ENCODE data around the gene WASL.
"Not testable (repeated sequence)": the region's sequence is repeated elsewhere in the genome, so short reads cannot be mapped to it uniquely, and the experiment has no call there.

Gene WASL

GRCh38 chr7:123748734-123749536 lies at the start of gene WASL:
WASL (minus strand) TSS chr7:123749003; CDS start chr7:123748734, 269 bp downstream.
- peak; percentile 93 for DNase-seq
- Mint-ChIP-seq H3K36me3 (ENCODE audit: low read depth) (peaks cover 40% of the 10 kb centered on the region), H3K27ac (peak within 1 kb of the TSS; percentile 99), H3K4me1 (ENCODE audit: low read depth) (peaks cover 61% of the 10 kb centered on the region), H3K9me3 (no peaks in the 10 kb centered on the region), H3K27me3 (no peaks in the 10 kb centered on the region), H3K4me3 (peak within 1 kb of the TSS; percentile 93)

GRCh38 chr7:123797673-123798531 lies 49.1 kb upstream of the WASL start:
- Mint-ChIP-seq H3K9me3 (no peaks in the 10 kb centered on the region), H3K27me3 (peaks cover 3% of the 10 kb centered on the region), H3K4me1 (ENCODE audit: low read depth) (no peaks in the 10 kb centered on the region), H3K27ac (no peak overlapping the region), H3K4me3 (no peak overlapping the region), H3K36me3 (ENCODE audit: low read depth) (no peaks in the 10 kb centered on the region)
- DNase-seq: no peak

- Mint-ChIP-seq H3K4me3 (no peak overlapping the region), H3K9me3 (no peaks in the 10 kb centered on the region), H3K27ac (no peak overlapping the region), H3K36me3 (ENCODE audit: low read depth) (no peaks in the 10 kb centered on the region), H3K4me1 (ENCODE audit: low read depth) (no peaks in the 10 kb centered on the region), H3K27me3 (peaks cover 3% of the 10 kb centered on the region)
- no peak for DNase-seq
Observed at GRCh38 chr7:123796568-123796967, 47.8 kb upstream of the WASL start.

- Mint-ChIP-seq H3K27me3 (peaks cover 3% of the 10 kb centered on the region), H3K9me3 (no peaks in the 10 kb centered on the region), H3K27ac (no peak overlapping the region), H3K36me3 (ENCODE audit: low read depth) (no peaks in the 10 kb centered on the region), H3K4me3 (no peak overlapping the region), H3K4me1 (ENCODE audit: low read depth) (no peaks in the 10 kb centered on the region)
- no peak for DNase-seq
Observed at GRCh38 chr7:123795917-123796316, 47.1 kb upstream of the WASL start.

- not testable (repeated sequence) for H3K9me3 Mint-ChIP-seq, DNase-seq
Observed at GRCh38 chr7:123795116-123795515, 46.3 kb upstream of the WASL start.

DNA sequence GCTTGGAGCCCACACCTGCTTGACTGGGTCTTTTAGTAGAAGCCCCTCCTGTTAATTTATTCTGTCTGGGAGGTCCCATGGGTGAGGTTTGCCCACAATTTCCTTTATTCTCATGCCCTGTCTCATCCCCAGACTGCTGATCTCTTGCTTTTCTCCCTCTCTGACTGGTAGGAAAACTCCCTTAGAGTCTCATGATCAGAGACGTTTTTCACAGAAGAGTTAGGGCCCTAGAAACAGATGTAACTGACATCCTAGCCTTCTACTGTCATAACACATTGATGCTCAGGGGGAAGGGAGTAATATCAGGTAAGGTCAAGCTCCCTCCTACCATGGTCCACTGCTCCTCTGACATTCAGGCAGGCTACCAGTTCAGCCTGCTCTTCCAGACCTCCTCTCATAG lies 43.7 kb upstream of the WASL start:
- Mint-ChIP-seq H3K27ac (no peak overlapping the region), H3K4me3 (no peak overlapping the region), H3K27me3 (peaks cover 3% of the 10 kb centered on the region), H3K4me1 (ENCODE audit: low read depth) (peaks cover 4% of the 10 kb centered on the region), H3K36me3 (ENCODE audit: low read depth) (no peaks in the 10 kb centered on the region), H3K9me3 (no peaks in the 10 kb centered on the region)
- no peak for DNase-seq

More at GRCh38 chr7:123795116-123795515, 46.3 kb upstream of the WASL start:
- not testable (repeated sequence) for H3K36me3 Mint-ChIP-seq (ENCODE audit: low read depth); H3K27me3 Mint-ChIP-seq; H3K4me1 Mint-ChIP-seq (ENCODE audit: low read depth); H3K27ac Mint-ChIP-seq; H3K4me3 Mint-ChIP-seq

DNA sequence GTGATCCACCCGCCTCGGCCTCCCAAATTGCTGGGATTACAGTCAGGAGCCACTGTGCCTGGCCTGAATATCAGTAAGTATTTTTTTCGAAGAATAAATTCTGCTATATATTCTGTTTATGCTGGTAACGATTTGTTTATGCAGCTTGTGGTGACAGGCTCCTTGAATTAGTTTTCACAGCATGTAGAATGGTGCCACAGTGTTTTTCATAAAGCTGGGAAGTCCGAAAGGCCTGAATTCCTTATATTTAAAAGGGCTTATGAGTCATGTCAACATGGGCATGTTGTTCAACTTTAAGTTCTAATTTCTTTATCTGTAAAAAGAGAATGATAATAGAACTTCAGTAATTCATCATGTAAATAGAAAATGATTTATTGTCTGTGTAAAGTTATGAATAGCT lies 42.2 kb upstream of the WASL start:
- H3K27me3 Mint-ChIP-seq: peaks cover 3% of the 10 kb centered on the region
- H3K9me3 Mint-ChIP-seq: no peaks in the 10 kb centered on the region
- H3K27ac Mint-ChIP-seq: no peak overlapping the region
- no peak overlapping the region for H3K4me3 Mint-ChIP-seq
- H3K4me1 Mint-ChIP-seq (ENCODE audit: low read depth): peaks cover 4% of the 10 kb centered on the region
- no peak for DNase-seq
- H3K36me3 Mint-ChIP-seq (ENCODE audit: low read depth): no peaks in the 10 kb centered on the region

GRCh38 chr7:123789817-123790216 lies 41.0 kb upstream of the WASL start:
- H3K4me3 Mint-ChIP-seq: no peak overlapping the region
- no peak overlapping the region for H3K27ac Mint-ChIP-seq
- H3K36me3 Mint-ChIP-seq (ENCODE audit: low read depth): no peaks in the 10 kb centered on the region
- H3K27me3 Mint-ChIP-seq: peaks cover 3% of the 10 kb centered on the region
- H3K4me1 Mint-ChIP-seq (ENCODE audit: low read depth): peaks cover 4% of the 10 kb centered on the region
- no peak for DNase-seq
- no peaks in the 10 kb centered on the region for H3K9me3 Mint-ChIP-seq

- Mint-ChIP-seq H3K36me3 (ENCODE audit: low read depth) (no peaks in the 10 kb centered on the region), H3K4me3 (no peak overlapping the region), H3K27me3 (peaks cover 3% of the 10 kb centered on the region), H3K4me1 (ENCODE audit: low read depth) (peaks cover 4% of the 10 kb centered on the region), H3K27ac (no peak overlapping the region), H3K9me3 (no peaks in the 10 kb centered on the region)
- DNase-seq: no peak
Observed at GRCh38 chr7:123789206-123789784, 40.5 kb upstream of the WASL start.

DNA sequence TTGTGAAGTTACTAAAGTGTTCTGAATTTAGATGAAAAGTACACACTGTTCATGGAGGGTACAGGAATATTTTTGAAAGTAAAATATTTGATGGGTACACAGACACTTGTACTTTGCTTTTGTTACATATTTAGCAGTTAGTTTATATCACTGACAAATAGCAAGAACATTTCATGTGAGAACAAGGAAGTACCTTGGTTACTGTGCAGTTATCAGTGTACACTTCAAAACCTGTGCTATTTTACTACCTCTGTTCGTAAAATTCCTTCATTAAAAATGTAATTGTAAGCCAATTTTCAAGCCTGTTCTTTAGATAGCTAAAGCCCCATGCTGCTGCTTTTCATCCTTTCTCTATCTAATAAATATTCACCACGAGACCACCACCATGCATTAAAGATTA lies 39.8 kb upstream of the WASL start:
- H3K27me3 Mint-ChIP-seq: no peaks in the 10 kb centered on the region
- peaks cover 4% of the 10 kb centered on the region for H3K4me1 Mint-ChIP-seq (ENCODE audit: low read depth)
- no peak overlapping the region for H3K27ac Mint-ChIP-seq
- DNase-seq: no peak
- H3K36me3 Mint-ChIP-seq (ENCODE audit: low read depth): no peaks in the 10 kb centered on the region
- H3K4me3 Mint-ChIP-seq: no peak overlapping the region
- no peaks in the 10 kb centered on the region for H3K9me3 Mint-ChIP-seq

DNA sequence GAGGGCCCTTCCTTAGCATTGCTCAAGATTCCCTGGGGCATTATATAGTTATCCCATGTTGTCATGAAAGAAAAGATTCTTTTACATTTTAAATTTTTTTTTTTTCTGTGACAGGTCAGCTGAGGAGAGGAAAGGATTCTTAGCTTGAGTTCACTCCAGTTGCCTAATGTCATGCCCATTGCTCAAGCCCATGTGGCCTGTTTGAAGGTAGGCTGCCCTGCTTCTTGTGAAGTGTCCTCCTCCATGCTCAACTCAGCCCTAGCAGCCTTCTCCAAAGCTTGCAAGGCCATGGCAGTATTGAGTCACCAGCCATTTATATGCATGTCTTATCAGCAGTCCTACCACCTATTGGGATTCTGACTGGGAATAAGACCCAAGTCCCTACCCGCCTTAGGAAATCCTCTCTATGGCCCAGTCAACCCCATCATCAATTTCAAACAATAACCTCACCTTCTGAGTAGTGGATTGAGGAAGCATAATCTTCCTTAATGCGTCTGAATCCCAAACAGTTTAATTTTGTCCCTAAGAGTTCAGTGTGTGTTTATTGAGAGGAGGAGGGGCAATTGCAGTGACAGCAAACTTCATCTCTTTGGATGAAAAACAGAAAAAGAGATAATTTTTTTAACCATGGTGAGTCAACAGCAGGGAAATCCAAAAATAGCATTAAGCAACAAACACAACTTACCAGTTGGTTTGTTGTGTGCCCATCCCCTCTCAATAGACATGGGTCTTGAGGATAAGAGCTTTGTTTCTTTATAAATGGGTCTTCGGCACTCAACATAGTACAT lies 38.6 kb upstream of the WASL start:
- Mint-ChIP-seq H3K4me1 (ENCODE audit: low read depth) (peaks cover 4% of the 10 kb centered on the region), H3K9me3 (no peaks in the 10 kb centered on the region), H3K4me3 (no peak overlapping the region), H3K27ac (no peak overlapping the region), H3K27me3 (peaks cover 2% of the 10 kb centered on the region), H3K36me3 (ENCODE audit: low read depth) (no peaks in the 10 kb centered on the region)
- DNase-seq: no peak

DNA sequence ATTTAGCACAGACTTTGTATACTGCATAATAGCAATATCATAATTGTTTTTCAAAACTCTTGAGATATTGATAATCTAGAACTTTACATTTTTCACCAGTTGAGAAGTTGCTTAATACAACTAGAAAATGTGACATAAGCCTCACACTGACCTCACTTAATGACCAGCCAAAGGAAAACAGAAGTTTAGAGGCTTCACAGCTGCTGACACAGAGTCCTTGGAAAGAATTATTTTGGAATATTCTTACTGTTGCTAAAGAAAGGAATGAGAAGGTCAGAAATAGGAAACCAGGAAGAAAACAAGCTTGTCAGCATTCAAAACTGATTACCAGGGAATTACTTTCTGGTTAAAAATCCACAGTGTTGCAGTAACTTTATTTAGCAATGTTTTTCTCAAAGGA lies 35.5 kb upstream of the WASL start:
- Mint-ChIP-seq H3K4me3 (no peak overlapping the region), H3K27me3 (peaks cover 3% of the 10 kb centered on the region), H3K9me3 (no peaks in the 10 kb centered on the region), H3K36me3 (ENCODE audit: low read depth) (no peaks in the 10 kb centered on the region), H3K27ac (no peak overlapping the region), H3K4me1 (ENCODE audit: low read depth) (no peaks in the 10 kb centered on the region)
- no peak for DNase-seq

GRCh38 chr7:123783820-123784219 lies 35.0 kb upstream of the WASL start:
- H3K36me3 Mint-ChIP-seq (ENCODE audit: low read depth): no peaks in the 10 kb centered on the region
- H3K9me3 Mint-ChIP-seq: no peaks in the 10 kb centered on the region
- no peaks in the 10 kb centered on the region for H3K4me1 Mint-ChIP-seq (ENCODE audit: low read depth)
- H3K4me3 Mint-ChIP-seq: no peak overlapping the region
- H3K27ac Mint-ChIP-seq: no peak overlapping the region
- no peak for DNase-seq
- H3K27me3 Mint-ChIP-seq: peaks cover 3% of the 10 kb centered on the region

DNA sequence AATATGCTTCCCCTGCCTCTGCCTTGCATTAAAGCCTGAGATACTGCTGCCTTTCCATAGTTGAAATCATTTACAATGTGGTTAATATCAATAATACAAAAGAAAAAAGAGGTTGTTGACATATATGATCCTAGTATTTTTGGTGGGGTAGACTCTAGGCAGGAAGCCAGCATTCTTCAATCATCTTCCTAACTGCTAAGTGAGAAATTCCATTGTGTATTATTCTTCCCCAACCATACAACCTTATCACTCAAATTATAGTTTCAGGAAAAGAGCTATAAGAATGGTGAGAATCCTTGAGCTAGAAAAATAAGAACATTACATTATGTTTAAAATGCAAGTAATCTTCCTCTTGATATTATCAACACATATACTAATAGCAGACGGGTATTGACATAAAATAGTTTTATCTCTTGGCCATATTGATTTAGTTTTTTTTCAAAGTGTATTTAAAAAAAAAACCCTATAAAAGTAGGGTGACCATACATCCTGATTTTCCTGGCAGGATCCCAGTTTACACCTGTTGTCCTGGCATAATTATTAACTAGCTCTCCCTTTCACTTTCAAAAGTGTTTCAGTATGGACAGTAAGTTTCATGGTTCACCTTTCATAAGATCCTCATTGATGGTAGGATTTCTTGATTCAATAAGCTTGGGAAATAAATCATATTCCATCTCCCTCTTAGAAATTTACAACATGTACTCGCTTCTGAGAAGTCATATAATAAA lies 33.4 kb upstream of the WASL start:
- DNase-seq: no peak
- H3K27me3 Mint-ChIP-seq: peaks cover 3% of the 10 kb centered on the region
- H3K4me1 Mint-ChIP-seq (ENCODE audit: low read depth): no peaks in the 10 kb centered on the region
- no peak overlapping the region for H3K27ac Mint-ChIP-seq
- no peaks in the 10 kb centered on the region for H3K9me3 Mint-ChIP-seq
- H3K4me3 Mint-ChIP-seq: no peak overlapping the region
- H3K36me3 Mint-ChIP-seq (ENCODE audit: low read depth): no peaks in the 10 kb centered on the region
